ENCODE measurements around the gene IL1A. TPM values are rescaled to one million over a fixed set of nuclear protein-coding genes. Genes with fewer than 3 reads are reported as not detected.

IL1A gene
- polyA plus RNA-seq, 1 of the 3 experiments (the other 2 are of a cell fraction), result not detected

GRCh38 chr2:112752667-112753066 is 31.6 kb downstream of the IL1A start:
- Histone ChIP-seq H3K79me2 (ENCODE audit: insufficient read depth) (peaks cover 63% of the 10 kb centered on the region), H3K36me3 (replicated peaks in 1 of 2; ENCODE audit: control insufficient read depth in 1 of 2, insufficient read depth in 2 of 2, low read length in 1 of 2) (peaks cover 35 to 45% of the 10 kb centered on the region in 2 experiments), H3K9me3 (no peaks in the 10 kb centered on the region), H3K27me3 (ENCODE audit: insufficient read depth) (no peaks in the 10 kb centered on the region), H3K4me2 (no peak overlapping the region), H4K20me1 (ENCODE audit: insufficient read depth) (no peaks in the 10 kb centered on the region), H2AFZ (ENCODE audit: low read depth) (0 out of 2 replicates have a peak overlapping the region, but pooled peaks have one; percentile 45), H3K9ac (no peak overlapping the region), H3F3A (replicated peaks; ENCODE audit: insufficient read depth) (peaks cover 23% of the 10 kb centered on the region), H3K9me2 (no peaks in the 10 kb centered on the region), H3K27ac (ENCODE audit: low read depth in 2 of 2, low read length in 1 of 2) (no peak overlapping the region; a peak in 2 of 4 replicates), H3K4me3 (ENCODE audit: low read depth in 2 of 2, low read length in 1 of 2) (no peak overlapping the region), H3K4me1 (ENCODE audit: control insufficient read depth in 1 of 2, insufficient read depth in 2 of 2, low read depth in 1 of 2, low read length in 1 of 2) (peaks cover 0 to 7% of the 10 kb centered on the region in 2 experiments; a peak in 1 of 4 replicates)
- 90% methylated on average over 4 of the region's 4 CpGs for WGBS (ENCODE audit: low lambda C conversion rate)
- ChIA-PET CTCF (interaction anchor here (1.3 to 2.0 kb wide), 3 partner anchors 9 to 206 kb away, joined by 5 to 13 read pairs (median 6); no protein-coding TSS in a partner anchor), POLR2A (no interaction called here)
- DNase-seq, result no peak
- TF ChIP-seq RCOR1 (IDR thresholded peaks at IDR 0.05; ENCODE audit: low read length), result no peak
- no peak for TF ChIP-seq MAX (IDR thresholded peaks at IDR 0.05; ENCODE audit: low read depth)
- TF ChIP-seq, protein P1, sequence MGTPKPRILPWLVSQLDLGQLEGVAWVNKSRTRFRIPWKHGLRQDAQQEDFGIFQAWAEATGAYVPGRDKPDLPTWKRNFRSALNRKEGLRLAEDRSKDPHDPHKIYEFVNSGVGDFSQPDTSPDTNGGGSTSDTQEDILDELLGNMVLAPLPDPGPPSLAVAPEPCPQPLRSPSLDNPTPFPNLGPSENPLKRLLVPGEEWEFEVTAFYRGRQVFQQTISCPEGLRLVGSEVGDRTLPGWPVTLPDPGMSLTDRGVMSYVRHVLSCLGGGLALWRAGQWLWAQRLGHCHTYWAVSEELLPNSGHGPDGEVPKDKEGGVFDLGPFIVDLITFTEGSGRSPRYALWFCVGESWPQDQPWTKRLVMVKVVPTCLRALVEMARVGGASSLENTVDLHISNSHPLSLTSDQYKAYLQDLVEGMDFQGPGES (IDR thresholded peaks at IDR 0.05; ENCODE audit: low read depth, low read length), result no peak
- TF ChIP-seq PBX3 (IDR thresholded peaks at IDR 0.05), result no peak
- TF ChIP-seq USF1 (IDR thresholded peaks at IDR 0.05; ENCODE audit: borderline replicate concordance, low read depth), result no peak
- no peak for TF ChIP-seq RAD21 (IDR thresholded peaks at IDR 0.05; ENCODE audit: low read length)
- TF ChIP-seq MXI1 (IDR thresholded peaks at IDR 0.05; ENCODE audit: low read depth, low read length), result no peak
- no peak for TF ChIP-seq EZH2phosphoT487 (IDR thresholded peaks at IDR 0.05; ENCODE audit: borderline replicate concordance, low read depth)
- TF ChIP-seq EP300 (IDR thresholded peaks at IDR 0.05; ENCODE audit: borderline replicate concordance in 1 of 2, low read depth in 1 of 2, low read length in 1 of 2), result no peak

GRCh38 chr2:112751451-112752197 is 32.7 kb downstream of the IL1A start:
- peaks cover 28 to 44% of the 10 kb centered on the region in 2 experiments for H3K36me3 ChIP-seq (replicated peaks in 1 of 2; ENCODE audit: control insufficient read depth in 1 of 2, insufficient read depth in 2 of 2, low read length in 1 of 2)
- H3K9me3 ChIP-seq, result no peaks in the 10 kb centered on the region
- no peaks in the 10 kb centered on the region for H3K9me2 ChIP-seq
- CTCF ChIA-PET, result interaction anchor here (0.7 to 2.0 kb wide), 4 partner anchors 125 to 207 kb away, joined by 3 to 13 read pairs (median 4); no protein-coding TSS in a partner anchor
- H3K79me2 ChIP-seq (ENCODE audit: insufficient read depth), result peaks cover 73% of the 10 kb centered on the region
- H3K4me2 ChIP-seq, result no peak overlapping the region
- POLR2A ChIA-PET, result no interaction called here
- TF ChIP-seq POLR2AphosphoS5 (IDR thresholded peaks at IDR 0.05; ENCODE audit: low read depth, low read length) (no peak), FOXM1 (IDR thresholded peaks at IDR 0.05; ENCODE audit: low read depth) (no peak), PBX3 (IDR thresholded peaks at IDR 0.05) (no peak)
- H3K9ac ChIP-seq, result no peak overlapping the region
- H3K4me3 ChIP-seq (ENCODE audit: low read depth in 2 of 2, low read length in 1 of 2), result no peak overlapping the region
- DNase-seq, result no peak
- H3K27me3 ChIP-seq (ENCODE audit: insufficient read depth), result no peaks in the 10 kb centered on the region
- peaks cover 0 to 7% of the 10 kb centered on the region in 2 experiments; a peak in 1 of 4 replicates for H3K4me1 ChIP-seq (ENCODE audit: control insufficient read depth in 1 of 2, insufficient read depth in 2 of 2, low read depth in 1 of 2, low read length in 1 of 2)
- H3F3A ChIP-seq (replicated peaks; ENCODE audit: insufficient read depth), result peaks cover 23% of the 10 kb centered on the region
- H4K20me1 ChIP-seq (ENCODE audit: insufficient read depth), result no peaks in the 10 kb centered on the region
- H3K27ac ChIP-seq (ENCODE audit: low read depth in 2 of 2, low read length in 1 of 2), result peak overlapping the region in 1 of 2 experiments; percentile 57; a peak in 1 of 4 replicates
- H2AFZ ChIP-seq (ENCODE audit: low read depth), result peak overlapping the region; percentile 45
